IMR-90 (cell line): ENCODE results near the gene PIN4.

Experiments used
- BHLHE40 ChIP-seq: fragments of 150-350 bp; IDR thresholded peaks from 2 replicates; pipeline ENCODE4 v1.6.1; 2016; ENCODE audit warnings: mild to moderate bottlenecking, low read depth, low read length
- CEBPB ChIP-seq: IDR thresholded peaks from 2 replicates; pipeline ENCODE4 v1.6.1; 2012; ENCODE audit warnings: low read depth, low read length, improper control_type of control experiment
- CHD1 ChIP-seq: IDR thresholded peaks from 2 replicates; pipeline ENCODE4 v1.6.1; 2012; ENCODE audit warnings: low read depth, low read length, improper control_type of control experiment
- MAFK ChIP-seq: IDR thresholded peaks from 2 replicates; pipeline ENCODE4 v1.6.1; 2012; ENCODE audit warnings: low read depth, low read length, improper control_type of control experiment
- NFE2L2 ChIP-seq: fragments of 150-350 bp; IDR thresholded peaks from 2 replicates; pipeline ENCODE4 v1.6.1; 2016; ENCODE audit warnings: low read depth, mild to moderate bottlenecking, low read length
- POLR2A ChIP-seq: IDR thresholded peaks from 2 replicates; pipeline ENCODE4 v1.6.1; 2012; ENCODE audit warnings: mild to moderate bottlenecking, low read depth, low read length
- RCOR1 ChIP-seq: IDR thresholded peaks from 2 replicates; pipeline ENCODE4 v1.6.1; 2012; ENCODE audit warnings: mild to moderate bottlenecking, low read length, improper control_type of control experiment; ENCODE audit not compliant: insufficient replicate concordance
- RFX5 ChIP-seq: IDR thresholded peaks from 2 replicates; pipeline ENCODE4 v1.8.0; 2012; ENCODE audit warnings: low read depth, mild to moderate bottlenecking, low read length, moderate library complexity
- SMC3 ChIP-seq: fragments of 150-350 bp; IDR thresholded peaks from 2 replicates; pipeline ENCODE4 v1.6.1; 2016; ENCODE audit warnings: low read depth, mild to moderate bottlenecking, antibody characterized with exemption, low read length, moderate library complexity
- TF ChIP-seq, protein P1 (sequence below): conservative IDR thresholded peaks from 2 replicates; pipeline ENCODE4 v1.5.1; 2012; ENCODE audit warnings: mild to moderate bottlenecking, low read depth, low read length, improper control_type of control experiment
- TF ChIP-seq, protein P2 (sequence below): fragments of 150-350 bp; IDR thresholded peaks from 2 replicates; pipeline ENCODE4 v1.6.1; 2017; ENCODE audit warnings: mild to moderate bottlenecking, antibody characterized with exemption, low read length, low read depth

DNA sequence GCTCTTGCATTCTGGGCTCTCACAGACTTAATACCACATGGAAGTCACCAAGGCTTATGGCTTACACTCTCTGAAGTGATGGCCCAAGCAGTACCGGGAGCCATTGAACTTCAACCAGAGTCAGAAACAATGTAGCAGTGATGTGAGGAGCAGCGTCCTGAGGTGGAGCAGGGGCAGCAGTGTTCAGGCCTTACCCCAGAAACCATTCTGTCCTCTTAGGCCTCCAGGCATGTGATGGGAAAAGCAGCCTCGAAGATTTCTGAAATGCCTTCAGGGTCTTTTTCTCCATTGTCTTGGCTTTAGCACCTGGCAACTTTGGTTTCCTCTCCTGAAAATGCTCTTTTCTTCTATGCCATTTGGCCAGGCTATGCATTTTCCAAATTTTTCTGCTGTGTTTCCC lies 22.8 kb upstream of the PIN4 start:
- no peak for TF ChIP-seq NFE2L2
- TF ChIP-seq, protein P1, sequence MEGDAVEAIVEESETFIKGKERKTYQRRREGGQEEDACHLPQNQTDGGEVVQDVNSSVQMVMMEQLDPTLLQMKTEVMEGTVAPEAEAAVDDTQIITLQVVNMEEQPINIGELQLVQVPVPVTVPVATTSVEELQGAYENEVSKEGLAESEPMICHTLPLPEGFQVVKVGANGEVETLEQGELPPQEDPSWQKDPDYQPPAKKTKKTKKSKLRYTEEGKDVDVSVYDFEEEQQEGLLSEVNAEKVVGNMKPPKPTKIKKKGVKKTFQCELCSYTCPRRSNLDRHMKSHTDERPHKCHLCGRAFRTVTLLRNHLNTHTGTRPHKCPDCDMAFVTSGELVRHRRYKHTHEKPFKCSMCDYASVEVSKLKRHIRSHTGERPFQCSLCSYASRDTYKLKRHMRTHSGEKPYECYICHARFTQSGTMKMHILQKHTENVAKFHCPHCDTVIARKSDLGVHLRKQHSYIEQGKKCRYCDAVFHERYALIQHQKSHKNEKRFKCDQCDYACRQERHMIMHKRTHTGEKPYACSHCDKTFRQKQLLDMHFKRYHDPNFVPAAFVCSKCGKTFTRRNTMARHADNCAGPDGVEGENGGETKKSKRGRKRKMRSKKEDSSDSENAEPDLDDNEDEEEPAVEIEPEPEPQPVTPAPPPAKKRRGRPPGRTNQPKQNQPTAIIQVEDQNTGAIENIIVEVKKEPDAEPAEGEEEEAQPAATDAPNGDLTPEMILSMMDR: no peak
- TF ChIP-seq RCOR1: no peak
- TF ChIP-seq POLR2A: no peak
- no peak for TF ChIP-seq CHD1
- no peak for TF ChIP-seq CEBPB
- no peak for TF ChIP-seq SMC3
- TF ChIP-seq MAFK: no peak
- TF ChIP-seq BHLHE40: no peak
- TF ChIP-seq RFX5: no peak
- TF ChIP-seq, protein P2, sequence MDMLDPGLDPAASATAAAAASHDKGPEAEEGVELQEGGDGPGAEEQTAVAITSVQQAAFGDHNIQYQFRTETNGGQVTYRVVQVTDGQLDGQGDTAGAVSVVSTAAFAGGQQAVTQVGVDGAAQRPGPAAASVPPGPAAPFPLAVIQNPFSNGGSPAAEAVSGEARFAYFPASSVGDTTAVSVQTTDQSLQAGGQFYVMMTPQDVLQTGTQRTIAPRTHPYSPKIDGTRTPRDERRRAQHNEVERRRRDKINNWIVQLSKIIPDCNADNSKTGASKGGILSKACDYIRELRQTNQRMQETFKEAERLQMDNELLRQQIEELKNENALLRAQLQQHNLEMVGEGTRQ: no peak
